Fibroblast of peridontal ligament (primary cell): Measurements from ENCODE around the gene CTNNA2.
"Not testable (repeated sequence)": the region's sequence is repeated elsewhere in the genome, so short reads cannot be mapped to it uniquely, and the experiment has no call there.

Experiments
- DNase-seq: peaks from one replicate; pipeline ENCODE4 v3.0.0-alpha.2; 2010; ENCODE audit errors: extremely low read depth

Gene CTNNA2

GRCh38 chr2:80030135-80030534 lies 517.3 kb downstream of the CTNNA2 start:
- peak; percentile 37 for DNase-seq

- not testable (repeated sequence) for DNase-seq
Measured at GRCh38 chr2:80032684-80033083, 519.8 kb downstream of the CTNNA2 start.

GRCh38 chr2:80035749-80036285 lies 523.0 kb downstream of the CTNNA2 start:
- DNase-seq, result no peak

GRCh38 chr2:80037310-80037709 lies 524.5 kb downstream of the CTNNA2 start:
- DNase-seq, result no peak

- no peak for DNase-seq
Measured at GRCh38 chr2:80040226-80040625, 527.4 kb downstream of the CTNNA2 start.

GRCh38 chr2:80042635-80043034 lies 529.8 kb downstream of the CTNNA2 start:
- DNase-seq, result peak; percentile 68

GRCh38 chr2:80048296-80048695 lies 535.4 kb downstream of the CTNNA2 start:
- no peak for DNase-seq

- peak; percentile 45 for DNase-seq
Measured at GRCh38 chr2:80050246-80050645, 537.4 kb downstream of the CTNNA2 start.

- DNase-seq, result peak; percentile 10
Measured at GRCh38 chr2:80053522-80054345, 540.9 kb downstream of the CTNNA2 start.

GRCh38 chr2:80054346-80054675 lies 541.5 kb downstream of the CTNNA2 start:
- DNase-seq, result peak; percentile 43

GRCh38 chr2:80057956-80058355 lies 545.1 kb downstream of the CTNNA2 start:
- DNase-seq, result peak; percentile 29

- DNase-seq, result no peak
Measured at GRCh38 chr2:80058562-80058961, 545.7 kb downstream of the CTNNA2 start.

- no peak for DNase-seq
Measured at GRCh38 chr2:80059447-80059846, 546.6 kb downstream of the CTNNA2 start.

- no peak for DNase-seq
Measured at GRCh38 chr2:80061881-80062280, 549.0 kb downstream of the CTNNA2 start.

GRCh38 chr2:80062298-80062697 lies 549.4 kb downstream of the CTNNA2 start:
- no peak for DNase-seq

- DNase-seq, result peak; percentile 45
Measured at GRCh38 chr2:80068038-80068731, 555.3 kb downstream of the CTNNA2 start.

- DNase-seq, result no peak
Measured at GRCh38 chr2:80070587-80070986, 557.7 kb downstream of the CTNNA2 start.

- DNase-seq, result no peak
Measured at GRCh38 chr2:80071941-80072340, 559.1 kb downstream of the CTNNA2 start.

GRCh38 chr2:80073134-80073561 lies 560.3 kb downstream of the CTNNA2 start:
- DNase-seq, result peak; percentile 85

- DNase-seq, result no peak
Measured at GRCh38 chr2:80074321-80075070, 561.6 kb downstream of the CTNNA2 start.

GRCh38 chr2:80075719-80076118 lies 562.9 kb downstream of the CTNNA2 start:
- no peak for DNase-seq
